SK-N-SH (cell line): ENCODE results near the gene CAGE1.

Source experiments
- CHD2 ChIP-seq: fragments of 150-350 bp; IDR thresholded peaks from 2 replicates; pipeline ENCODE4 v1.6.1; 2018; ENCODE audit warnings: low read length; ENCODE audit not compliant: partially characterized antibody
- EP300 ChIP-seq, 2 experiments: IDR thresholded peaks; 2 replicates each; pipeline versions ENCODE4 v1.4.0 to v1.6.1; 2012; ENCODE audit warnings: borderline replicate concordance in 1 of 2, low read depth in 1 of 2, low read length in 1 of 2
- JUND ChIP-seq: IDR thresholded peaks from 2 replicates; pipeline ENCODE4 v1.4.0; 2012
- MEF2A ChIP-seq: IDR thresholded peaks from 2 replicates; pipeline ENCODE4 v1.4.0; 2012; ENCODE audit warnings: low read depth, borderline replicate concordance
- POLR2AphosphoS5 ChIP-seq: IDR thresholded peaks from 2 replicates; pipeline ENCODE4 v1.6.1; 2012; ENCODE audit warnings: low read depth, low read length
- SIN3A ChIP-seq: IDR thresholded peaks from 2 replicates; pipeline ENCODE4 v1.6.1; 2012; ENCODE audit warnings: low read depth, mild to moderate bottlenecking, low read length, moderate library complexity, borderline replicate concordance
- TAF1 ChIP-seq: IDR thresholded peaks from 2 replicates; pipeline ENCODE4 v1.6.1; 2012; ENCODE audit warnings: low read depth, mild to moderate bottlenecking, low read length, moderate library complexity, borderline replicate concordance
- YY1 ChIP-seq: IDR thresholded peaks from 2 replicates; pipeline ENCODE4 v1.4.0; 2012; ENCODE audit warnings: low read depth, mild to moderate bottlenecking
- TF ChIP-seq, protein P1 (sequence below): fragments of 200-600 bp; sonication (generic); IDR thresholded peaks from 2 replicates; pipeline ENCODE4 v1.6.1; 2017; ENCODE audit warnings: antibody characterized with exemption, mild to moderate bottlenecking, moderate library complexity
- TF ChIP-seq, protein P2 (sequence below): IDR thresholded peaks from 2 replicates; pipeline ENCODE4 v1.4.0; 2012; ENCODE audit warnings: low read depth
- TF ChIP-seq, protein P3 (sequence below): IDR thresholded peaks from 2 replicates; pipeline ENCODE4; 2012

GRCh38 chr6:7410851-7411250 lies 21.3 kb upstream of the CAGE1 start:
- TF ChIP-seq, protein P1, sequence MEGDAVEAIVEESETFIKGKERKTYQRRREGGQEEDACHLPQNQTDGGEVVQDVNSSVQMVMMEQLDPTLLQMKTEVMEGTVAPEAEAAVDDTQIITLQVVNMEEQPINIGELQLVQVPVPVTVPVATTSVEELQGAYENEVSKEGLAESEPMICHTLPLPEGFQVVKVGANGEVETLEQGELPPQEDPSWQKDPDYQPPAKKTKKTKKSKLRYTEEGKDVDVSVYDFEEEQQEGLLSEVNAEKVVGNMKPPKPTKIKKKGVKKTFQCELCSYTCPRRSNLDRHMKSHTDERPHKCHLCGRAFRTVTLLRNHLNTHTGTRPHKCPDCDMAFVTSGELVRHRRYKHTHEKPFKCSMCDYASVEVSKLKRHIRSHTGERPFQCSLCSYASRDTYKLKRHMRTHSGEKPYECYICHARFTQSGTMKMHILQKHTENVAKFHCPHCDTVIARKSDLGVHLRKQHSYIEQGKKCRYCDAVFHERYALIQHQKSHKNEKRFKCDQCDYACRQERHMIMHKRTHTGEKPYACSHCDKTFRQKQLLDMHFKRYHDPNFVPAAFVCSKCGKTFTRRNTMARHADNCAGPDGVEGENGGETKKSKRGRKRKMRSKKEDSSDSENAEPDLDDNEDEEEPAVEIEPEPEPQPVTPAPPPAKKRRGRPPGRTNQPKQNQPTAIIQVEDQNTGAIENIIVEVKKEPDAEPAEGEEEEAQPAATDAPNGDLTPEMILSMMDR = no peak
- no peak for TF ChIP-seq TAF1
- TF ChIP-seq EP300 (IDR thresholded peaks at IDR 0.05; ENCODE audit: borderline replicate concordance in 1 of 2, low read depth in 1 of 2, low read length in 1 of 2) = no peak
- no peak for TF ChIP-seq JUND
- no peak for TF ChIP-seq SIN3A
- no peak for TF ChIP-seq POLR2AphosphoS5
- TF ChIP-seq MEF2A = no peak
- no peak for TF ChIP-seq YY1
- TF ChIP-seq, protein P2, sequence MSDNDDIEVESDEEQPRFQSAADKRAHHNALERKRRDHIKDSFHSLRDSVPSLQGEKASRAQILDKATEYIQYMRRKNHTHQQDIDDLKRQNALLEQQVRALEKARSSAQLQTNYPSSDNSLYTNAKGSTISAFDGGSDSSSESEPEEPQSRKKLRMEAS = no peak
- TF ChIP-seq, protein P3, sequence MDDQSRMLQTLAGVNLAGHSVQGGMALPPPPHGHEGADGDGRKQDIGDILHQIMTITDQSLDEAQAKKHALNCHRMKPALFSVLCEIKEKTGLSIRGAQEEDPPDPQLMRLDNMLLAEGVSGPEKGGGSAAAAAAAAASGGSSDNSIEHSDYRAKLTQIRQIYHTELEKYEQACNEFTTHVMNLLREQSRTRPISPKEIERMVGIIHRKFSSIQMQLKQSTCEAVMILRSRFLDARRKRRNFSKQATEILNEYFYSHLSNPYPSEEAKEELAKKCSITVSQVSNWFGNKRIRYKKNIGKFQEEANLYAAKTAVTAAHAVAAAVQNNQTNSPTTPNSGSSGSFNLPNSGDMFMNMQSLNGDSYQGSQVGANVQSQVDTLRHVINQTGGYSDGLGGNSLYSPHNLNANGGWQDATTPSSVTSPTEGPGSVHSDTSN = no peak
- no peak for TF ChIP-seq CHD2
